ACC112 (cell line): ENCODE measurements around the gene CYP19A1.

Source experiments
- H2AFZ ChIP-seq: fragments of 200-600 bp; sonication (generic); one replicate; pipeline ENCODE4 v1.6.0; 2017; ENCODE audit warnings: antibody characterized with exemption, low read length; ENCODE audit not compliant: unreplicated experiment
- H3K27ac ChIP-seq: fragments of 200-600 bp; sonication (generic); 2 replicates; pipeline ENCODE4 v1.5.1; 2014; ENCODE audit warnings: low read depth, mild to moderate bottlenecking, antibody characterized with exemption, low read length, moderate library complexity
- H3K27me3 ChIP-seq: fragments of 200-600 bp; sonication (generic); 2 replicates; pipeline ENCODE4 v1.6.1; 2014; ENCODE audit warnings: mild to moderate bottlenecking, antibody characterized with exemption, low read length, moderate library complexity, mixed read lengths; ENCODE audit not compliant: insufficient read depth
- H3K36me3 ChIP-seq: fragments of 200-600 bp; sonication (generic); 2 replicates; pipeline ENCODE4 v1.6.1; 2016; ENCODE audit warnings: mild to moderate bottlenecking, antibody characterized with exemption, low read length, moderate library complexity, mixed read lengths; ENCODE audit not compliant: insufficient read depth
- H3K4me1 ChIP-seq: fragments of 200-600 bp; sonication (generic); one replicate; pipeline ENCODE4 v1.6.1; 2016; ENCODE audit warnings: low read length, mixed read lengths; ENCODE audit not compliant: insufficient read depth, unreplicated experiment, control insufficient read depth
- H3K4me3 ChIP-seq: fragments of 200-600 bp; sonication (generic); 2 replicates; pipeline ENCODE4 v1.5.1; 2014; ENCODE audit warnings: mild to moderate bottlenecking, low read depth, low read length
- H3K79me2 ChIP-seq: fragments of 200-600 bp; sonication (generic); one replicate; pipeline ENCODE4 v1.6.0; 2016; ENCODE audit warnings: low read length; ENCODE audit not compliant: control insufficient read depth, unreplicated experiment, insufficient read depth

Gene CYP19A1

DNA sequence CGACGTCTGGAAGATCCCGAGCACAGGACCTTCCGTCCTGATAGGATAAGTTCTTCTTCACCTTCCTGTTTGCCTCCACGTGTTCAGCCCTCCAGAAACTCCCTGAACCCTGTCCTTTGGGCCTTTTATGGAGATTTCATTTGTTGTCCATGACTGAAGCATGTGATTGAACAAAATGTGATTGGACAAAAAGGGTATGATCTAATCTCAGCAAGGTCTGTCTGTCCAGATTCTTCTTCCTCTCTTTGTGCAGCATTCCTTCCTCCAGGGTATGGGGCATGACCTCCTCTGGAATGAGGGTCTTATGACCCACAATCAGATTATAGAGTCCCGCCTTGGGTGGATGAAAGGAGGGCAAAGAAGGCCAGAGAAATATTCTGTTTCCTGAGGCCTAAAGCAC is at the start of gene CYP19A1:
CYP19A1 (minus strand) TSS at position 101 of the 400 bp plus-strand sequence. CDS start 95,684 bp downstream, outside the sequence.
- Histone ChIP-seq H3K27me3 (peaks cover 15% of the 10 kb centered on the region; the same call in 1 of the 2 replicates), H3K36me3 (no peaks in the 10 kb centered on the region), H2AFZ (no peak within 1 kb of the TSS), H3K27ac (no peak within 1 kb of the TSS), H3K79me2 (no peaks in the 10 kb centered on the region), H3K4me1 (peaks cover 12% of the 10 kb centered on the region), H3K4me3 (no peak within 1 kb of the TSS)

DNA sequence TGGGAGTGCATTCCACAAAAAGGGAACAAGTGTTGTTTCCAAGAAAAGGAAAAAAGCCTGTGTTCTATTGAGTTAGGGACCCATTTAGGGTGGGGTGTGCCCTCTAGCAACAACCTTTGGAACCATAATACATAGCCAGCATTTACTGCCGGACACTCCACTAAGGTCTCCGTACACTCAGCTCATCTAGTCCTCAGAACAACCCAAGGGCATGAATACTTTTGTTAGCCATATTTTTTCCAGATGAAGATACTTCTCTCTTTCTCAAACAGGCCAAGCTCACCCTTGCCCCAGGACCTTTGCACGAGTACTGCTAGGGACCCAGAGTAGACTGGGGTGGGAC is 49.3 kb upstream of the CYP19A1 start:
- Histone ChIP-seq H3K27ac (no peak overlapping the region), H3K4me1 (no peaks in the 10 kb centered on the region)

DNA sequence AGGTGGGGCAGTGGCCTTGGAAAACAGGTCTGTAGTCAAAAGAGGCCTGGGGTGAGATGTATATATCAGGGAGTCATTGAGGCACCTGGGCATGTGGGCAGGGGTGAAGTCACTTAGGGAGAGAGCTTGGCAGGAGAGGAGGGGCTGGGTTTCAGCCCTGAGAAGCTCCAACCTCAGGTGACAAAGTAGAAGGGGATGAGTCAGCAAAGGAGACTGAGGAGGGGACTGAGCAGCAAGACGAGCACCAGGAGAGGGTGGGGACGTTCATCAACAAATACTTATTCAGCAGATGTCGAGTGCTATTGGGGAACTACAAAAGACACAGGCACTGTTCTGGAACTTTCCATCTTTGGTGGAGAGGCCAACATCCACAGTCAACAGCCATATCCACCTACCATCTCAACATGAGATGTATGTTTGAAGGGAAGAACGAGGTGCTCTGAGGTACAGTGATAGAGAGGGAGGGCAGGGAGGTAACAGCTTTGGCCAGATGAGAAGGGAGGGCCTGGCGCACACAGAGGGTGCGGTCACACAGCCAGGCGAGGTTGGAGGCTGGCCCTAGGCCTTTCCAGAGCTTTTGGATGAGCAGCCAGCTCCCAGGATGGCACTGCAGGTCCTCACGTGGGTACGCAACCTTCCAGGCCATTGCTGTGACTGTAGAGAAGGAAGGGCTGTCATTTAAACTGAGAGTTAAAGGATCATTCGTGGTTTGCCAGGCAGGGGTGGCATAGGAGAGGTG is 48.7 kb upstream of the CYP19A1 start:
- Histone ChIP-seq H3K27ac (no peak overlapping the region), H3K79me2 (no peaks in the 10 kb centered on the region), H3K4me1 (no peaks in the 10 kb centered on the region)

More for the DNA sequence above, 49.3 kb upstream of the CYP19A1 start:
- Histone ChIP-seq H3K36me3 (no peaks in the 10 kb centered on the region), H3K27me3 (no peaks in the 10 kb centered on the region), H3K79me2 (no peaks in the 10 kb centered on the region), H3K4me3 (no peak overlapping the region), H2AFZ (no peak overlapping the region)

DNA sequence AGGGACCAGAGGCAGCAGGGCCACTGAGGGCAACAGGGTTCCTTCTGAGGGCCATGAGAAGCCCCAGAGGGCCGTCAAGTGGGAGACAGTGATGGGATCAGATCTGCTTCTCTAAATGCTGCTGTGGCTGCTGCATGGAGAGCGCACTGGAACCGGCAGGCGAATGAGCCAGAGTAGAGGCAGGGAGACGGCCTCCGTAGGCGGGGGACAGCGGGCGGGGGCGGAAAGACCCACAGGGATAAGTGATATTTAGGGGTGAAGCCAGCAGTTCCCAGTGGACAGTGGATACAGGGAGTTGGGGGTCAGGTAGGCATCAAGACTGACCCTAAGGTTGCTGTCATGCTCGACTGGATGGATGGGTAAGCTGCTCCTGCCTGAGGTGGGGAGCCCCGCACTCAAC is 48.1 kb upstream of the CYP19A1 start:
- Histone ChIP-seq H3K27me3 (no peaks in the 10 kb centered on the region), H3K4me3 (no peak overlapping the region), H3K27ac (no peak overlapping the region), H2AFZ (no peak overlapping the region), H3K79me2 (no peaks in the 10 kb centered on the region), H3K36me3 (no peaks in the 10 kb centered on the region), H3K4me1 (no peaks in the 10 kb centered on the region)

More for the DNA sequence above, 48.7 kb upstream of the CYP19A1 start:
- Histone ChIP-seq H3K36me3 (no peaks in the 10 kb centered on the region), H2AFZ (no peak overlapping the region), H3K4me3 (no peak overlapping the region), H3K27me3 (no peaks in the 10 kb centered on the region)

DNA sequence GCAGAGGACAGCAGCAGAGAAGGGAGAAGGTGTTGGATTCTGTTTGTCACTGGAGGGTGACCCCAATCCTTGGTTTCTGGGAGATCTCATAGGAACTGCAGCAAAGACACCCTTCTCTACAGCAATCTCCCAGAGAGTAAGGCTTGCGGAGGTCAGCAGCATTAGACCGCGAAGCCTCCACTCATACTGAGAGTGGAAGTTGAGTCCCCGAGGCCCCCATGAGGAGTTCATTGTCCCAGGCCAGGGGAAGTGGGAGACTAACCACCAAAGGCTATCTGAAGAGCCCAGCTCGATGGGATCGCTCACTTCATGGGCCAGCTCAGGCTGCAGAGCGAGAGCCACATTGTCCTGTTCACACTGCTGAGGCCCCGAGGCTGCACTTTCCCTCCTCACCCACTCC is 47.6 kb upstream of the CYP19A1 start:
- H3K27me3 ChIP-seq: no peaks in the 10 kb centered on the region
- no peaks in the 10 kb centered on the region for H3K4me1 ChIP-seq
- no peaks in the 10 kb centered on the region for H3K36me3 ChIP-seq
- no peak overlapping the region for H2AFZ ChIP-seq
- H3K4me3 ChIP-seq: no peak overlapping the region
- no peaks in the 10 kb centered on the region for H3K79me2 ChIP-seq
- H3K27ac ChIP-seq: no peak overlapping the region

DNA sequence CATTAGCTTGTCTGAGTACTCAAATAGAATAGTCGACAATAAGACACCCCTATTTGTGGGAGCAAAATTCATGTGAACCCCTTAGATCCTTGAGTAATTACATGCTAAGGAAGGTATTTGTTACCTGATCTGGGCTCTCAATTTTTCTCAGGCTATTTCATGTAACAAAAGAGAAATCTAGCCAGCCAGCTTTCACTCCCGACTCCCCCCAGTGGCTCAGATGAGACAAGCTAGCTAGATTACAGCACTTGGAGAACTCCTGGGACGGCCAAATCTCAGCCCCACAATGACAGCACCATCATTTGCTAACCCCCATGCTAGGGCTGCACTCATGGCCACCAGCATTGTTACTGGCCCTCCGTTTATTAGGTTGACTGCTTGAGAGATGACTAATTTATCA is 44.4 kb upstream of the CYP19A1 start:
- H3K36me3 ChIP-seq: no peaks in the 10 kb centered on the region
- H2AFZ ChIP-seq: no peak overlapping the region
- H3K27me3 ChIP-seq: no peaks in the 10 kb centered on the region
- H3K27ac ChIP-seq: no peak overlapping the region
- no peak overlapping the region for H3K4me3 ChIP-seq
- no peaks in the 10 kb centered on the region for H3K79me2 ChIP-seq
- H3K4me1 ChIP-seq: no peaks in the 10 kb centered on the region

DNA sequence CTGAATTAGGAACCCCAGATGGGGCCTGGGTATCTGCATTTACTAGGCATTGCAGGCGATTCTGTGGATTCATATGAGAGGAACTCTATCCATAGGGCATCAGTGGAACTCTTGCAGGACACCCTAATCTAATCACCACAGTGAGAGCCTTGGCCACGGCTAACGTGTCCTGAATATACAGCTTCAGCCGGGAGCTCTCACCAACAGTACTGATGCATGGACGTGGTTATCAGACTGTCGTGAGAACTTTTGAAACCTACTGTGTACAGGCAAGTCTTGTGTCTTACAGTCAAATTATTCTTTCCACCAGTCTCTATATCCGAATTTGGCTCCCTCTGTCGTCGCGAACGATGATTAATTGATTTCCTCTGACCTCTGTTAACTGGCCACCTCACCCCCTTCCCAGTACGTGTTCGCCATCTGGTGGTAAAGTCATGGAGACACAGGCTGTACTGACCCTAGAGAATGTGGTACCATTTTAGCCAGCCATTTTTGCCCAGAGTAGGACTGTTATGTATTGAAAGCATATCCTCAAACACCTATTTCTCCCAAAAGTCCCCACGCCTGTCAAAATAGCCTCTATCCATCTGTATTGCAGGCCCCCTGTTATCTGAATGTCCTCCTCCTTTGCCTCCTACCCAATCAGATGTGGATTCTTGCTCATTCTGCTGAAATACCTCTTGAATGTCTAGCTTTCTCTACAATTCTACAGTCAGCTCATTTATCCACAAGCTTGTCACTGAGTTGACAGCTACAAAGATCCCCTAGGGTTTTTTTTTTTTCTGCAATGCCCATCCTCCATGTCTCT is 42.8 kb upstream of the CYP19A1 start:
- Histone ChIP-seq H3K36me3 (no peaks in the 10 kb centered on the region), H3K27ac (no peak overlapping the region), H2AFZ (no peak overlapping the region), H3K27me3 (no peaks in the 10 kb centered on the region), H3K4me1 (peaks cover 5% of the 10 kb centered on the region), H3K79me2 (no peaks in the 10 kb centered on the region), H3K4me3 (no peak overlapping the region)

DNA sequence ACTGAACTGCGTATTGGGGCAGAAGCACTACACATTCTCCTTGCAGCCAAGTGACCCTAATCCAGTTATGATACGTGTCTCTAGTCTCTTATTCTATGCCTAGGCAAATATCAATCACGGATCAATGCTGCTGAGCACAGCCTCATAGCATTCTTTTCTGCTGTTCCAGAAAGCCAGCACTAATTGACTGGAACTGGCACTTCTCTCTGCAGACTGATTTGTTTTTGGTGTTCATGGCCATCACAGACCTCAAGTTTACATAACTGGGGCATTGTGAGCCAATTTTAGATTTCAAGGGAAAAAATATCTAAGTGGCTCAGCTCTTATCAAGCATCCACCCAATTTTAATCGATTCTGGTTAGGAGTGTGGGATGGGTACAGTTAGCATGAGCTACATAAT is 41.0 kb upstream of the CYP19A1 start:
- Histone ChIP-seq H3K27ac (no peak overlapping the region), H3K4me3 (no peak overlapping the region), H3K36me3 (no peaks in the 10 kb centered on the region), H3K4me1 (peaks cover 9% of the 10 kb centered on the region), H3K79me2 (no peaks in the 10 kb centered on the region), H3K27me3 (no peaks in the 10 kb centered on the region), H2AFZ (no peak overlapping the region)

DNA sequence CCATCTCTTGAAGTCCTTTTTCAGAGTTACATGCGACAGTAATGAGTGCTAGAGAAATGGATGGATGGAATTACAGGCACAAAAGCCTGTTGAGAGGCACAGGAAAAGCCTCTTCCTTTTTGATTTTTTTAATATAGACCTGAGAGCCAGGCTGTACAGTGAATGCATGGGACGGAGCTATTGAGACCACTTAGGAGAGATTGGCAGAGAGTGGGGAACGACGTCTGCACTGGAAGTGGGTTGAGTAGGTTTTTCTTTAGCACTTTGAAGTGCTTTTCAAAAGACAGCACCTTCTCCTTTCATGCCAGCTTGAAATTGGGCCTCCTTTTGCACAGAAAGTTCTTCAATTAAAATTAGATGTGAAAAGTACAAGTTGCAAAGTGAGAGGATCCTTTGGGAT is 40.0 kb upstream of the CYP19A1 start:
- no peak overlapping the region for H2AFZ ChIP-seq
- no peaks in the 10 kb centered on the region for H3K27me3 ChIP-seq
- no peak overlapping the region for H3K4me3 ChIP-seq
- H3K79me2 ChIP-seq: no peaks in the 10 kb centered on the region
- H3K4me1 ChIP-seq: peaks cover 9% of the 10 kb centered on the region
- no peak overlapping the region for H3K27ac ChIP-seq
- H3K36me3 ChIP-seq: no peaks in the 10 kb centered on the region

DNA sequence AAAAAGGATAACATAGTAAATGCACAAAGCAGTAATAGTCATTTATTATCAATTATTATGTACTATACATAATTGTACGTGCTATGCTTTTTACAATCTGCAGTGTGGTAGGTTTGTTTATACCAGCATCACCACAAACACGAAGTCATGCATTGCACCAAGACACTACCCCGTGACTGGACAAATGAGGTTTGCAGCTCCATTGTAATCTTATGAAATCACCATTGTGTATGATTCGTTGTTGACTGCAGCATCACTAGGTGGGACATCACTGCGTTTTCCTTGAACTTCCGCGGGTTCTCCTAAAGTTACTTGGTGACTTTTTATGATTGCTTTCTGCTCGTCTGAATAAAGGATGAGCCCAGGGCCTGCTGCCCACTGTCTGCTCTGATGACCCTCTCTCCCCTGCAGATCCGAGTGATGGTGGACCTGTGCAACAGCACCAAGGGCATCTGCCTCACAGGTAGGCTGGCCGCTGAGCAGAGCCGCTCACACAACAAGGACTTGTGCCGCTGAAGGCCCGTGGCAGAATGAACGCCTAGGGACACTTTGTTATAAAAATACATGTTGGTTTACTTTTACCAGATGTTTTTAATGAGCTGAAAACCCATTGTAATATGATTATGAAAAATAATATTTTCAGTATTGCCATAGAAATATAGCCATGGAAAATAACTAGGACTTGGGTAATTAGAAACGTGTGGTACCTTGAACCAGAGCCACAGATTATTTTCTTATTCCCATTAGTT is 38.8 kb upstream of the CYP19A1 start:
- Histone ChIP-seq H3K4me1 (peaks cover 9% of the 10 kb centered on the region), H3K36me3 (no peaks in the 10 kb centered on the region), H3K27me3 (no peaks in the 10 kb centered on the region), H2AFZ (no peak overlapping the region), H3K27ac (no peak overlapping the region), H3K4me3 (no peak overlapping the region), H3K79me2 (no peaks in the 10 kb centered on the region)
